SH-SY5Y (cell line): ENCODE data around the gene SLC6A11.

ENCODE experiments used
- GATA2 ChIP-seq: IDR thresholded peaks from 2 replicates; pipeline ENCODE4 v1.6.1; 2011; ENCODE audit warnings: mild to moderate bottlenecking, low read depth, low read length
- GATA3 ChIP-seq: IDR thresholded peaks from 2 replicates; pipeline ENCODE4 v1.6.1; 2011; ENCODE audit warnings: low read depth, mild to moderate bottlenecking, low read length, moderate library complexity

GRCh38 chr3:10770547-10770946 is 45.5 kb upstream of the SLC6A11 start:
- TF ChIP-seq GATA3 (no peak), GATA2 (no peak)
